SK-N-MC (cell line): Measurements from ENCODE around the gene CFAP46.

Experiments
- DNase-seq: peaks from one replicate; pipeline ENCODE4 v3.0.0-alpha.2; 2011; ENCODE audit warnings: low read depth, low spot score
- H3K27ac ChIP-seq: fragments of 200-600 bp; sonication (generic); 2 replicates; pipeline ENCODE4 v1.5.1; 2016; ENCODE audit warnings: mixed run types
- H3K36me3 ChIP-seq: fragments of 200-600 bp; sonication (generic); 2 replicates; pipeline ENCODE4 v1.6.1; 2017; ENCODE audit warnings: antibody characterized with exemption, low read length, mixed read lengths; ENCODE audit not compliant: insufficient read depth
- H3K4me3 ChIP-seq: fragments of 200-600 bp; sonication (generic); 2 replicates; pipeline ENCODE4 v1.5.1; 2016
- H3K9ac ChIP-seq: fragments of 200-600 bp; sonication (generic); 2 replicates; pipeline ENCODE4 v1.8.0; 2017; ENCODE audit warnings: mixed run types, mixed read lengths; ENCODE audit not compliant: insufficient read length
- H3K9me3 ChIP-seq: fragments of 200-600 bp; sonication (generic); 2 replicates; pipeline ENCODE4 v1.6.1; 2017; ENCODE audit warnings: low read depth, mild to moderate bottlenecking, antibody characterized with exemption, low read length, moderate library complexity, mixed read lengths
- EZH2 ChIP-seq: fragments of 200-600 bp; sonication (generic); IDR thresholded peaks from one replicate; pipeline ENCODE4 v1.6.1; 2017; ENCODE audit warnings: antibody characterized with exemption
- FOXP2 ChIP-seq: optimal IDR thresholded peaks from 2 replicates; pipeline ENCODE3; 2011; ENCODE audit warnings: mild to moderate bottlenecking, moderate library complexity; ENCODE audit not compliant: insufficient read depth; ENCODE audit errors: extremely low read length, control extremely low read depth
- POLR2AphosphoS5 ChIP-seq: IDR thresholded peaks from 2 replicates; pipeline ENCODE4 v1.6.1; 2012; ENCODE audit warnings: mild to moderate bottlenecking, low read depth, low read length, borderline replicate concordance

The CFAP46 gene

GRCh38 chr10:132942101-132943057 lies at the start of gene CFAP46:
Gene CFAP46 (minus strand): TSS chr10:132942570. CDS start chr10:132942484, 86 bp downstream.
- H3K9ac ChIP-seq = no peak within 1 kb of the TSS
- TF ChIP-seq EZH2 = no peak
- no peak for TF ChIP-seq FOXP2
- TF ChIP-seq POLR2AphosphoS5 = no peak
- no peak for DNase-seq

GRCh38 chr10:132991706-132992432 lies 49.5 kb upstream of the CFAP46 start:
- DNase-seq = no peak
- no peaks in the 10 kb centered on the region for H3K9me3 ChIP-seq
- H3K27ac ChIP-seq = no peak overlapping the region
- H3K4me3 ChIP-seq = no peak overlapping the region
- H3K9ac ChIP-seq = no peak overlapping the region
- TF ChIP-seq EZH2 (no peak), POLR2AphosphoS5 (no peak), FOXP2 (no peak)
- no peaks in the 10 kb centered on the region for H3K36me3 ChIP-seq

More at GRCh38 chr10:132942101-132943057, at the start of gene CFAP46:
- Histone ChIP-seq H3K4me3 (no peak within 1 kb of the TSS), H3K27ac (no peak within 1 kb of the TSS), H3K9me3 (no peaks in the 10 kb centered on the region), H3K36me3 (no peaks in the 10 kb centered on the region)

GRCh38 chr10:132990684-132991545 lies 48.5 kb upstream of the CFAP46 start:
- no peaks in the 10 kb centered on the region for H3K9me3 ChIP-seq
- TF ChIP-seq POLR2AphosphoS5 = no peak
- TF ChIP-seq EZH2 = no peak
- no peak for TF ChIP-seq FOXP2
- DNase-seq = no peak
- no peaks in the 10 kb centered on the region for H3K36me3 ChIP-seq
- H3K4me3 ChIP-seq = no peak overlapping the region
- H3K27ac ChIP-seq = no peak overlapping the region
- H3K9ac ChIP-seq = no peak overlapping the region

DNA sequence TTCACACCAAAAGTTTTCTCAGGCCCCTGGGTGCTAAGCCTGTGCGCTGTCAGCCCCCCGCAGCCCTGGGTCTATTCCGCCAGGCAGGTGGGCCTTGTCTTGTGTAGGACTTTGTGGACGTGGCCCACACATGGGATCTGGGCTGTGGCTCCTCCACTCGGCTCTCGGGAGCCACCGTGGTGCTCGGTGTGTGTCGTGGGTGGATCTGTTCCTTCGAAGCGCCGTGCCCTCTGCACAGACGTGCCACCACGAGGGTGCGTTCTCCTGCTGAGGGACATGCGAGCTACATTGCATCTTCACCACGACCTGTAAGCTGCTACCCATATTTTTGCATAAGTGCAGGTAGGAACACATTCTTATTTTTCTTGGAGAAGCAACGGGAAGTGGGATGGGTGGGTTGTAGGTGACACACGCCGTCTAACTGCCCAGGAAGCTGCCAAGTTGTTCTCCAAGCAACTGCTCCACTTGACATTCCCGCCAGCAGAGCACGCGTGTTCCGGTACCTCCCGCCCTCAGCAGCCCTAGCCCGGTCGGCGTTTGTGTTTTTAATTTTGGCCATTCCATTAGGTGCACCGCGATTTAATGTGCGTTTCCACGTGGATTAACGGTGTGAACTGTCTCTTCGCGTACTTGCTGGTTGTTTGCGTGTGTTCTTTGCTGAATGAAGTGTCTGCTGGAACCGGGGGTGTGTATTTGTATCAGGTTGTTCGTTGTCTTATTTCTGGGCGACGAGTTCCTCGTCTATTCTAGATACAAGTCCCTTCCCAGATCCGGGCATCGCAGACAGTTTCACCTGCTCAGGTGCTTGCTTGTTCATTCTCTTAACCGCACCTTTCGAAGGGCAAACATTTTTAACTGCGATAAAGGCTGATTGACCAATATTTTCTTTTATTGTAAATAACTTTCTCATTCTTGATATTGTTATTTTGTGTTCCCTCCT lies 47.4 kb upstream of the CFAP46 start:
- no peaks in the 10 kb centered on the region for H3K9me3 ChIP-seq
- no peak for DNase-seq
- no peak for TF ChIP-seq POLR2AphosphoS5
- no peak for TF ChIP-seq FOXP2
- no peak for TF ChIP-seq EZH2
- H3K36me3 ChIP-seq = no peaks in the 10 kb centered on the region
- H3K9ac ChIP-seq = no peak overlapping the region
- H3K27ac ChIP-seq = no peak overlapping the region
- H3K4me3 ChIP-seq = no peak overlapping the region

GRCh38 chr10:132988988-132989387 lies 46.6 kb upstream of the CFAP46 start:
- H3K27ac ChIP-seq = no peak overlapping the region
- no peaks in the 10 kb centered on the region for H3K9me3 ChIP-seq
- no peak for TF ChIP-seq FOXP2
- TF ChIP-seq EZH2 = no peak
- no peak for TF ChIP-seq POLR2AphosphoS5
- no peak for DNase-seq
- no peaks in the 10 kb centered on the region for H3K36me3 ChIP-seq
- no peak overlapping the region for H3K4me3 ChIP-seq
- no peak overlapping the region for H3K9ac ChIP-seq

- TF ChIP-seq EZH2 = no peak
- no peak for TF ChIP-seq FOXP2
- TF ChIP-seq POLR2AphosphoS5 = no peak
These were observed 45.6 kb upstream of the CFAP46 start for GRCh38 chr10:132987671-132988571.

More at GRCh38 chr10:132987671-132988571, 45.6 kb upstream of the CFAP46 start:
- H3K9ac ChIP-seq = no peak overlapping the region
- H3K9me3 ChIP-seq = no peaks in the 10 kb centered on the region
- no peaks in the 10 kb centered on the region for H3K36me3 ChIP-seq
- 0 out of 2 replicates have a peak overlapping the region, but pooled peaks have one; percentile 9 for H3K27ac ChIP-seq
- DNase-seq = no peak
- H3K4me3 ChIP-seq = no peak overlapping the region
